ENCODE results near the gene ARHGAP42.

GRCh38 chr11:100776212-100776896 lies 89.3 kb downstream of the ARHGAP42 start:
- TF ChIP-seq POLR2A (IDR thresholded peaks at IDR 0.05) (no peak), CTCF (IDR thresholded peaks at IDR 0.05) (no peak)

Data from testis (tissue), 2 donors.